H54 (cell line): ENCODE measurements around the gene ENOX1.
A peak's percentile ranks its signal among the peaks of the same experiment; 100 is the strongest.
"Not testable (repeated sequence)": the region's sequence is repeated elsewhere in the genome, so short reads cannot be mapped to it uniquely, and the experiment has no call there.

Experiments used
- DNase-seq: peaks from one replicate; pipeline ENCODE4 v3.0.0; 2011; ENCODE audit warnings: low spot score, mixed read lengths; ENCODE audit not compliant: insufficient read length
- FAIRE-seq: peaks from 3 replicates; lab custom pipeline; 2011; peaks lifted over from hg19 to GRCh38; lab: Jason Lieb, UNC
- POLR2A ChIP-seq: IDR thresholded peaks from 2 replicates; pipeline ENCODE4 v1.6.1; 2011; ENCODE audit warnings: low read depth, mild to moderate bottlenecking, low read length

ENOX1 gene

GRCh38 chr13:43786766-43787517 is at the start of gene ENOX1:
Gene ENOX1 (minus strand): TSS chr13:43786972.
- DNase-seq, result peak; percentile 27
- no peak for TF ChIP-seq POLR2A
- FAIRE-seq, result no peak

GRCh38 chr13:43835701-43836100 is 48.9 kb upstream of the ENOX1 start:
- FAIRE-seq (no peak), DNase-seq (no peak)
- TF ChIP-seq POLR2A, result no peak

GRCh38 chr13:43831088-43831487 is 44.3 kb upstream of the ENOX1 start:
- TF ChIP-seq POLR2A, result no peak
- no peak for DNase-seq
- peak; percentile 90 for FAIRE-seq

- FAIRE-seq, result peak; percentile 62
- TF ChIP-seq POLR2A, result no peak
- DNase-seq, result no peak
Measured at GRCh38 chr13:43830497-43830881, 43.7 kb upstream of the ENOX1 start.

- DNase-seq, FAIRE-seq: not testable (repeated sequence)
Measured at GRCh38 chr13:43824656-43825055, 37.9 kb upstream of the ENOX1 start.

- DNase-seq, result no peak
- TF ChIP-seq POLR2A, result no peak
- no peak for FAIRE-seq
Measured at GRCh38 chr13:43822969-43823368, 36.2 kb upstream of the ENOX1 start.

GRCh38 chr13:43816401-43816889 is 29.7 kb upstream of the ENOX1 start:
- FAIRE-seq (no peak), DNase-seq (no peak)
- no peak for TF ChIP-seq POLR2A

GRCh38 chr13:43815204-43815603 is 28.4 kb upstream of the ENOX1 start:
- DNase-seq (no peak), FAIRE-seq (peak; percentile 89)
- TF ChIP-seq POLR2A, result no peak

GRCh38 chr13:43808676-43809075 is 21.9 kb upstream of the ENOX1 start:
- FAIRE-seq, result no peak
- no peak for DNase-seq
- no peak for TF ChIP-seq POLR2A

- no peak for DNase-seq
- peak; percentile 39; the same call in 1 of the 2 replicates for TF ChIP-seq POLR2A
- no peak for FAIRE-seq
Measured at GRCh38 chr13:43805681-43806128, 18.9 kb upstream of the ENOX1 start.

- FAIRE-seq (peak; percentile 96), DNase-seq (peak; percentile 49)
- no peak for TF ChIP-seq POLR2A
Measured at GRCh38 chr13:43805071-43805468, 18.3 kb upstream of the ENOX1 start.

GRCh38 chr13:43804461-43805070 is 17.8 kb upstream of the ENOX1 start:
- TF ChIP-seq POLR2A, result no peak
- FAIRE-seq (no peak), DNase-seq (no peak)

GRCh38 chr13:43802511-43802910 is 15.7 kb upstream of the ENOX1 start:
- DNase-seq (no peak), FAIRE-seq (no peak)
- no peak for TF ChIP-seq POLR2A

GRCh38 chr13:43800828-43801227 is 14.1 kb upstream of the ENOX1 start:
- DNase-seq, result no peak
- TF ChIP-seq POLR2A, result no peak
- FAIRE-seq, result no peak
